Fibroblast of villous mesenchyme (primary cell): ENCODE data around the gene TBCEL. TPM values are rescaled to one million over a fixed set of nuclear protein-coding genes. Genes with fewer than 3 reads are reported as not detected.
A peak's percentile ranks its signal among the peaks of the same experiment; 100 is the strongest.

Experiments
- DNase-seq: peaks from one replicate; pipeline ENCODE4 v3.0.0-alpha.2; 2010; ENCODE audit warnings: low read depth
- H3K4me3 ChIP-seq: 2 replicates; pipeline ENCODE4 v1.5.1; 2011; ENCODE audit warnings: low read depth, mild to moderate bottlenecking, low read length
- total RNA-seq: library from RNA; depleted of rRNA; stranded (reverse); fragments of >200 nt; gene quantifications from 2 replicates; pipeline ENCODE4 v1.2.3, GENCODE V29; 2012
- TF ChIP-seq, protein P1 (sequence below): IDR thresholded peaks from 2 replicates; pipeline ENCODE4 v1.5.1; 2012; ENCODE audit warnings: low read depth, mild to moderate bottlenecking, low read length; ENCODE audit not compliant: insufficient read depth

The TBCEL gene
- total RNA-seq, 1 donor, result 29.8 TPM

DNA sequence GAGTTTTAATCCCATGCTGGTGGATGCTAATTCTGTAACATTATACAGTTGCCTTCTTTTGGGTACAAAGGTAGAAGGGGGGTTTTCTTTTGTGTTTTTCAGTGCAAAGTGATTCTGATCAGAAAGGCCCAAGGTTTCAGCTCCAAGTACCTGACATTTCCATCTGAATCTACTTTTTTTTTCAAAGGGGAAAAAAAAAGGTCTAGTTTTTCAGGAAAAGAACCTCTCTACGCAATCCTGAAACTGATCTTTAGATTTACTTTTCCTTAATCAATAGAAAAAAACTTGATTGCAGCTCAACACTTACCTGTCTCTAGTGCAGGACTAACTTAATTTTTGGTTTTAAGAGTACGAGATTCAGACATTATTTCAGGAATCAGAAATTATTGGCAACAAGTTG, 77.0 kb downstream of the TBCEL start, which contains the start of gene TECTA:
TSS of gene TECTA (plus strand) at position 301 of the 400 bp plus-strand sequence. CDS start 1,423 bp downstream, outside the sequence.
- DNase-seq, result no peak
- TF ChIP-seq, protein P1, sequence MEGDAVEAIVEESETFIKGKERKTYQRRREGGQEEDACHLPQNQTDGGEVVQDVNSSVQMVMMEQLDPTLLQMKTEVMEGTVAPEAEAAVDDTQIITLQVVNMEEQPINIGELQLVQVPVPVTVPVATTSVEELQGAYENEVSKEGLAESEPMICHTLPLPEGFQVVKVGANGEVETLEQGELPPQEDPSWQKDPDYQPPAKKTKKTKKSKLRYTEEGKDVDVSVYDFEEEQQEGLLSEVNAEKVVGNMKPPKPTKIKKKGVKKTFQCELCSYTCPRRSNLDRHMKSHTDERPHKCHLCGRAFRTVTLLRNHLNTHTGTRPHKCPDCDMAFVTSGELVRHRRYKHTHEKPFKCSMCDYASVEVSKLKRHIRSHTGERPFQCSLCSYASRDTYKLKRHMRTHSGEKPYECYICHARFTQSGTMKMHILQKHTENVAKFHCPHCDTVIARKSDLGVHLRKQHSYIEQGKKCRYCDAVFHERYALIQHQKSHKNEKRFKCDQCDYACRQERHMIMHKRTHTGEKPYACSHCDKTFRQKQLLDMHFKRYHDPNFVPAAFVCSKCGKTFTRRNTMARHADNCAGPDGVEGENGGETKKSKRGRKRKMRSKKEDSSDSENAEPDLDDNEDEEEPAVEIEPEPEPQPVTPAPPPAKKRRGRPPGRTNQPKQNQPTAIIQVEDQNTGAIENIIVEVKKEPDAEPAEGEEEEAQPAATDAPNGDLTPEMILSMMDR, result no peak
- no peak within 1 kb of the TSS for H3K4me3 ChIP-seq

DNA sequence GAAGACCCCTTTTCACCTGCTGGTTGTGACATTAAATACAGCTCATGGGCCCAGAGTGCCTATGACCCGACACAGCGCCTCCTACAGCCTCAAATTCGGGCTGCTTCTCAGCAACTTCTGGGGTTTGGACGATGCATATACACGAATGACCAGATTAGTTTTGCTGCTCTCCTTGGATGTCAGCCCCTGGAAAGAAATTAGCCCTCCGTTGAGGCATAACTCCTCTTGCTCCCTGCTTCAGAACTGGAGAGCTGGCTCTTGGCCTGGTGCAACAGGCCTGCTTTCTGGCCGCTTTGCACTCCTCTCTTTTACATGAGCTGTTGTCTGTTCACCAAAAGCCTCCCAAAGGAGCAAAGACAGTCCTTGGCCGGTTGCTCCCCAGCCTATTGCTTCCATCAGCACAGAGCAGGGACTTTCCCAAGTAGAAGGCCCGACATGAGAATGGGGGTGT, 80.4 kb downstream of the TBCEL start:
- no peak overlapping the region for H3K4me3 ChIP-seq
- TF ChIP-seq, protein P1, result no peak

DNA sequence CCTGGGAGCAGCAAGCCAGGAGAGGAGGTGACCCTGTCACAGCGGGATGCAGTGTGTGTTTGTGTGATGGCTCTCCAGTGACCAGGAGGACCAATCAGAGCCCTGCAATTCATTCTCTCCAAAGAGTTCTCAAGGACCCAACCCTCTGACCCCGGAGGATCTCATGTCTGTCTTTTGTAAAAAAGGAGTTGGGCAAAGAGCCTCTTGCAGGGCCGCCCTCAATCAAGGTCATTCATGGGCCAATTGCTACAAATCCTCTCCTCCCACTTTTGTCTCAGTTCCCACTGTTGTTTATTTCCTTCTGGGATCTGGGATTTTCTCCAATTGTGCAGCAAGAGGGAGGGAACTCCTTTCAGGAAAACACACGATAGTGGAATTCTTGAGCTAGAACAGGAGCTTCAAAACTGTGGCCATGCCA, 81.2 kb downstream of the TBCEL start:
- DNase-seq, result peak; percentile 38
- no peak overlapping the region for H3K4me3 ChIP-seq

More for the DNA sequence above, 80.4 kb downstream of the TBCEL start:
- no peak for DNase-seq

DNA sequence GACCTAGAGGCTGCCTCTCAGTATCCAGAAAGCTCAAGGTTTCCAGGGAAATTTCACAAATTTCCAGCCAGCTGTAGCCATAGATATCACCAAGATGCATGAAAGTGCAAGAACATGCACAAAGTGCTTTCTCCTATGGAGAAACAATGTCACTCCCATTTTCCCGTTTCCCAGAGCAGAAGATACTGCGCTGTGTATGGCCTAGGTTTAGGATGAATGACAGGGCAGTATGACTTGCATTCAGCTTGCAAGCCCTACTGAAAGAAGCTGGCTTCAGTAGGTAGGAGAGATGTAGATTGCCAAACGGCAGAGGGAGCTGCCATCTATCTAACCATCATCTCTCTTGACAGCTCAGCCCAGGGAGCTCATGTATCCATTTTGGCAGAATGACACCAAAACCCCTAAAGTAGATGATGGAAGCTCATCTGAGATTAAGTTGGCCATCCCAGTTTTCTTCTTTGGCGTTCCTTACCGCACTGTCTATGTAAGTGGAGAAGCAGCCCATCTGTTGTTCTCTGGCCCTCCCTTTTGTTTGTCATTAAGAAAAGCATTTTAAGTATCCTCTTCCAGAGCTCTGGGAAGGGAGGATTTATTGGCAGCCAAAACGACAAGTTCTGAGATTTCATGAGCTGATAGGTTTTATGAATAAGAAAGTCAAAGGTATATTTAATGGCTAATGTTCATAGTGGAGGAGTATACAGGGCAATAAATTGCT, 81.7 kb downstream of the TBCEL start:
- TF ChIP-seq, protein P1, result no peak
- H3K4me3 ChIP-seq, result no peak overlapping the region
- DNase-seq, result peak; percentile 39

More for the DNA sequence above, 81.2 kb downstream of the TBCEL start:
- TF ChIP-seq, protein P1, result no peak

DNA sequence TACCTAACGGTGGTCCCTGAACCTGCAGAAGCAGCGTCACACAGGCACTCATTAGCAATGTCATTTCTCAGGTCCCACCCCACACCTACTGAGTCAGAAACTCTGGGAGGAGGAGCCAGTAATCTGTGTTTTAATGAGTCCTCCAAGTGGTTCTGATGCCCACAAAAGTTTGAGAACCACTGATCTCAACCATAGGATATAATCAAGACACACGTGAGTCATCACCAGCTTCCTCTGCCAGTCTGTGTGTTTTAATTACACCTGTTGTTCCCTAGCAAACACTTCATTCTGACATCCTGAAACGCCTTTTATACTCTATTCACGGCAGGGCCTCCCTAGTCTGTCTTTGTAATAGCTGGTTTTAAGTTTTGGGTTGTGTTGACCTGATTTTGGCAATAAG, 82.9 kb downstream of the TBCEL start:
- H3K4me3 ChIP-seq, result no peak overlapping the region
- no peak for DNase-seq
- TF ChIP-seq, protein P1, result no peak

DNA sequence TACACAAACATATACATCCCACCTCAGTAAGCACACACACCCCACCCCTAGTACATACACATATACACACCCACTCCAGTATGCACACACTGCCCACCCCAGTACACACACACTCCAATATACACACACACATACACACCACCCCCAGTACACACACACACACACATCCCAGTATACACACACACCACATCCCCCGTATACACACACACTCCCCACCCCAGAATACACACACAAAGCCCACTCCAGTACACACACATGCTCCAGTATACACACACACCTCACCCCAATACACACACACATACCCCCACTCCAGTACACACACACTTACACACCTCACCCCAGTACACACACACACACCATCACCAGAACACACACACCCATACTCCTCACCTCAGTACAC, 84.5 kb downstream of the TBCEL start:
- DNase-seq, result no peak
- TF ChIP-seq, protein P1, result no peak
- H3K4me3 ChIP-seq, result no peak overlapping the region

DNA sequence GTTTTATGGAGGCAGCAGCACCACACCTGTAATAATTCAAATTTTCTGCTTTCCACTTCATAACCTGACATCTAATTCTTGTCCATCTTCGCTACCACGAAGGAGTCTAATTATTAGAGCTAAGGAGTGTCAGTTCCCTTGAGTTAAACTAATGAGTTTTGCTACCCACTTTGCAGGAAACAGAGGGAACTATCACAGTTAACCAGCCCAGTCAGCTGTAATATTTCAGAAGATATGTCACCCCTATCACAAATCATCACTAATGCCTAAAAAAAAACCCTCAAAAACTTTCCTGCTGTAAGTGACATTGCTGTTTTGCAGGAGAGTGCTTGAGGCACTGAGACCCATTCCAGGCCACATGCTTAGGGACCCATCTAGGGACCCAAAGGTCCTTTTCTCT, 85.6 kb downstream of the TBCEL start:
- TF ChIP-seq, protein P1, result no peak
- DNase-seq, result no peak
- H3K4me3 ChIP-seq, result no peak overlapping the region
